Measurements from ENCODE around the gene AIRE.
A peak's percentile ranks its signal among the peaks of the same experiment; 100 is the strongest.

Gene AIRE

GRCh38 chr21:44291936-44292811, 6.5 kb downstream of the AIRE start:
- no peak for DNase-seq

- DNase-seq = no peak
Measured at GRCh38 chr21:44292812-44293195, 7.1 kb downstream of the AIRE start.

GRCh38 chr21:44293551-44294231, 8.0 kb downstream of the AIRE start:
- DNase-seq = peak; percentile 73

- DNase-seq = peak; percentile 9
Measured at GRCh38 chr21:44294391-44295162, 8.9 kb downstream of the AIRE start.

GRCh38 chr21:44295163-44295573, 9.5 kb downstream of the AIRE start:
- DNase-seq = no peak

GRCh38 chr21:44295646-44296045, 10.0 kb downstream of the AIRE start:
- peak; percentile 5 for DNase-seq

GRCh38 chr21:44296103-44296519, 10.4 kb downstream of the AIRE start:
- no peak for DNase-seq

- no peak for DNase-seq
Measured at GRCh38 chr21:44296916-44297315, 11.2 kb downstream of the AIRE start.

- DNase-seq = peak; percentile 83
Measured at GRCh38 chr21:44297525-44298290, 12.0 kb downstream of the AIRE start.

- peak; percentile 38 for DNase-seq
Measured at GRCh38 chr21:44298301-44298700, 12.6 kb downstream of the AIRE start.

- DNase-seq = peak; percentile 44
Measured at GRCh38 chr21:44299085-44299457, 13.4 kb downstream of the AIRE start.

GRCh38 chr21:44299458-44300261, 14.0 kb downstream of the AIRE start, which contains the start of gene PFKL:
PFKL (plus strand) TSS chr21:44300053; CDS start chr21:44300106, 53 bp downstream.
- peak; percentile 53 for DNase-seq

- peak; percentile 62 for DNase-seq
Measured at GRCh38 chr21:44300262-44300959, 14.7 kb downstream of the AIRE start.

GRCh38 chr21:44301141-44301540, 15.5 kb downstream of the AIRE start:
- DNase-seq = no peak

GRCh38 chr21:44301961-44302406, 16.3 kb downstream of the AIRE start:
- DNase-seq = no peak

GRCh38 chr21:44302573-44303401, 17.1 kb downstream of the AIRE start:
- DNase-seq = peak; percentile 10

- no peak for DNase-seq
Measured at GRCh38 chr21:44303490-44303981, 17.9 kb downstream of the AIRE start.

GRCh38 chr21:44304011-44304616, 18.4 kb downstream of the AIRE start:
- DNase-seq = no peak

- no peak for DNase-seq
Measured at GRCh38 chr21:44304877-44305293, 19.2 kb downstream of the AIRE start.

Data from CD4-positive, alpha-beta T cell treated with Interleukin-17A for 1 hour (primary cell).